HepG2 (cell line): ENCODE measurements around the gene PLA2G2A. TPM values are rescaled to one million over a fixed set of nuclear protein-coding genes. Genes with fewer than 3 reads are reported as not detected.
"Not testable (repeated sequence)": the region's sequence is repeated elsewhere in the genome, so short reads cannot be mapped to it uniquely, and the experiment has no call there.

Experiments used
- ATAC-seq: fragments of 200-7000 bp; cut with Tn5 transposase; 3 replicates; pipeline ENCODE4 v1.9.1; 2020; ENCODE audit warnings: mild to moderate bottlenecking, moderate library complexity
- BruUV-seq: library from RNA; stranded (reverse); fragments of 400-500 nt; replicated peaks from 2 replicates; lab custom pipeline; 2021; lab: Mats Ljungman, UMichigan
- CTCF ChIA-PET: fragments of 300-600 bp; formaldehyde crosslinking; extraction: SDS; loops from one replicate; lab custom pipeline; 2021; ENCODE audit warnings: low total read pairs, inconsistent platforms, low intra/inter-chr PET ratio; lab: Yijun Ruan, JAX
- POLR2A ChIA-PET: fragments of 350-600 bp; sonication (Branson Sonifier 250); formaldehyde crosslinking; loops from one replicate; lab custom pipeline; 2020; ENCODE audit warnings: antibody characterized with exemption, inconsistent platforms; lab: Yijun Ruan, JAX
- DNase-seq: peaks from one replicate; pipeline ENCODE4 v3.0.0-alpha.2; 2015; ENCODE audit warnings: low spot score
- FAIRE-seq: peaks from 3 replicates; lab custom pipeline; 2011; peaks lifted over from hg19 to GRCh38; lab: Jason Lieb, UNC
- H2AFZ ChIP-seq: one replicate; pipeline ENCODE4 v1.6.1; 2011; ENCODE audit warnings: low read length, inconsistent platforms
- H3K27ac ChIP-seq: fragments of 300-600 bp; 3 replicates; pipeline ENCODE4 v1.8.0; 2011; ENCODE audit warnings: mixed run types, mild to moderate bottlenecking, mixed read lengths, low read length, inconsistent platforms; ENCODE audit not compliant: insufficient read depth; ENCODE audit errors: extremely low read length
- H3K27me3 ChIP-seq, 2 experiments: fragments of 200-600 bp in 1 of 2; 2 replicates in 1 of 2; 3 replicates in 1 of 2; pipeline versions ENCODE4 v1.6.0 to v1.8.0; 2011; ENCODE audit warnings: low read length in 2 of 2, mild to moderate bottlenecking in 2 of 2, moderate library complexity in 2 of 2, inconsistent platforms in 1 of 2; ENCODE audit not compliant: insufficient read depth in 2 of 2, control insufficient read depth in 1 of 2
- H3K36me3 ChIP-seq, 2 experiments: fragments of 200-600 bp in 1 of 2; replicated peaks in 1 of 2; 2 replicates in 1 of 2; 3 replicates in 1 of 2; pipeline versions ENCODE4 v1.5.1 to v1.8.0; 2011; ENCODE audit warnings: low read length in 2 of 2, inconsistent platforms in 1 of 2; ENCODE audit not compliant: insufficient read depth in 2 of 2, control insufficient read depth in 1 of 2
- H3K4me1 ChIP-seq: 2 replicates; pipeline ENCODE4 v1.5.1; 2012; ENCODE audit warnings: low read length, inconsistent platforms; ENCODE audit not compliant: insufficient read depth
- H3K4me2 ChIP-seq: 2 replicates; pipeline ENCODE4 v1.6.0; 2011; ENCODE audit warnings: low read depth, low read length, inconsistent platforms
- H3K4me3 ChIP-seq, 3 experiments: fragments of 200-600 bp in 1 of 3; sonication (generic), shearing (Covaris generic) in 1 of 3; replicated peaks in 1 of 3; 2 replicates each; pipeline ENCODE4 v1.5.1; 2011 to 2016; ENCODE audit warnings: low read length in 3 of 3, inconsistent platforms in 2 of 3, low read depth in 2 of 3, mild to moderate bottlenecking in 2 of 3, control low read depth in 1 of 3, mixed read lengths in 1 of 3; ENCODE audit not compliant: insufficient read depth in 1 of 3
- H3K79me2 ChIP-seq: one replicate; pipeline ENCODE4 v1.6.1; 2011; ENCODE audit warnings: low read length, inconsistent platforms; ENCODE audit not compliant: insufficient read depth
- H3K9ac ChIP-seq: 2 replicates; pipeline ENCODE4 v1.6.0; 2011; ENCODE audit warnings: mild to moderate bottlenecking, low read depth, low read length, inconsistent platforms; ENCODE audit not compliant: insufficient read depth
- H3K9me3 ChIP-seq: 2 replicates; pipeline ENCODE4 v1.5.1; 2012; ENCODE audit warnings: mild to moderate bottlenecking, low read length
- H4K20me1 ChIP-seq: 2 replicates; pipeline ENCODE4 v1.6.0; 2011; ENCODE audit warnings: inconsistent platforms, mild to moderate bottlenecking, low read length, moderate library complexity; ENCODE audit not compliant: insufficient read depth
- CREB1 ChIP-seq, 2 experiments: fragments of 450-650 bp in 1 of 2; IDR thresholded peaks; 2 replicates each; pipeline ENCODE4 v1.6.1; 2016 to 2017; ENCODE audit warnings: control low read depth in 1 of 2, mild to moderate bottlenecking in 1 of 2, missing compliant biosample characterization in 1 of 2, missing genetic modification characterization in 1 of 2
- FOSL2 ChIP-seq: sonication (generic); formaldehyde crosslinking; IDR thresholded peaks from 2 replicates; pipeline ENCODE4 v1.4.0; 2020; ENCODE audit warnings: missing genetic modification reagents
- GATAD2A ChIP-seq: IDR thresholded peaks from 2 replicates; pipeline ENCODE4 v1.6.1; 2016
- HNF4G ChIP-seq, 2 experiments: sonication (generic) in 1 of 2; formaldehyde crosslinking in 1 of 2; IDR thresholded peaks; 2 replicates each; pipeline versions ENCODE4 v1.4.0 to v1.6.1; 2011 to 2020; ENCODE audit warnings: borderline replicate concordance in 2 of 2, low read depth in 2 of 2, mild to moderate bottlenecking in 2 of 2, low read length in 1 of 2, missing genetic modification reagents in 1 of 2, moderate library complexity in 1 of 2
- HNRNPK ChIP-seq: fragments of 200-400 bp; formaldehyde crosslinking; IDR thresholded peaks from 2 replicates; pipeline ENCODE4 v1.6.1; 2018; ENCODE audit warnings: low read length, low read depth, moderate library complexity, mild to moderate bottlenecking; ENCODE audit not compliant: poor library complexity, severe bottlenecking
- NCOA2 ChIP-seq: sonication (generic); formaldehyde crosslinking; IDR thresholded peaks from 2 replicates; pipeline ENCODE4 v1.8.0; 2022; ENCODE audit warnings: inconsistent platforms
- NR2F6 ChIP-seq, 2 experiments: IDR thresholded peaks; 2 replicates each; pipeline ENCODE4 v1.6.1; 2016; ENCODE audit warnings: antibody characterized with exemption in 1 of 2, mild to moderate bottlenecking in 1 of 2
- POLR2G ChIP-seq: fragments of 200-400 bp; formaldehyde crosslinking; IDR thresholded peaks from 2 replicates; pipeline ENCODE4 v1.6.1; 2018; ENCODE audit warnings: mild to moderate bottlenecking, low read depth, low read length, moderate library complexity
- SOX13 ChIP-seq, 3 experiments: fragments of 450-650 bp in 1 of 3; sonication (generic) in 1 of 3; formaldehyde crosslinking in 1 of 3; IDR thresholded peaks in 2 of 3; conservative IDR thresholded peaks in 1 of 3; 2 replicates each; pipeline versions ENCODE4 v1.5.0 to v1.6.1; 2016 to 2020; ENCODE audit warnings: antibody characterized with exemption in 1 of 3, mild to moderate bottlenecking in 1 of 3, missing compliant biosample characterization in 1 of 3, missing genetic modification reagents in 1 of 3, moderate library complexity in 1 of 3
- ZNF644 ChIP-seq: IDR thresholded peaks from 2 replicates; pipeline ENCODE4 v1.6.1; 2016; ENCODE audit warnings: low read depth
- WGBS: methylation state at CpG from one replicate; pipeline ENCODE4 v1.1.6; 2017; ENCODE audit warnings: low lambda C conversion rate; 5-methylcytosine and 5-hydroxymethylcytosine counted together
- in situ Hi-C: cut with HindIII; loops from 2 replicates; pipeline ENCODE4 v1.10.0; 2017; ENCODE audit warnings: low pct_unique_long_range_greater_than_20kb; ENCODE audit not compliant: extremely low pct_ligation_motif_present
- intact Hi-C: fragments of 100-400 bp; cut with micrococcal nuclease; formaldehyde crosslinking; loops from one replicate; pipeline ENCODE4 v1.10.0; 2022; ENCODE audit not compliant: unreplicated experiment
- polyA plus RNA-seq, 8 experiments: library from polyadenylated mRNA; depleted of rRNA in 3 of 8; stranded (reverse) in 7 of 8; unstranded in 1 of 8; fragments of >200 nt; fragmentation: Illumina TruSeq in 4 of 8; extraction: Trizol in 4 of 8; gene quantifications; 2 replicates each; pipeline versions ENCODE4 v1.2.1 to v1.2.3, GENCODE V29; 2011 to 2016; ENCODE audit warnings: low read depth in 4 of 8, missing spikeins in 1 of 8, mixed read lengths in 1 of 8; ENCODE audit not compliant: insufficient read depth in 1 of 8
- total RNA-seq, 5 experiments: library from RNA; depleted of rRNA; stranded (reverse); fragments of >200 nt; fragmentation: Illumina TruSeq; extraction: Trizol; gene quantifications; 2 replicates each; pipeline ENCODE4 v1.2.3, GENCODE V29; 2016; ENCODE audit warnings: low read depth in 1 of 5
- TF ChIP-seq, protein P1 (sequence below): sonication (generic); formaldehyde crosslinking; conservative IDR thresholded peaks from 2 replicates; pipeline ENCODE4 v1.4.0; 2020; ENCODE audit warnings: missing genetic modification reagents

Gene PLA2G2A
- total and polyA plus RNA-seq, 2 of the 13 experiments (the other 11 are each of a cell fraction or from before 2014, with no cell fraction given): 0.35 to 30.3 TPM

DNA sequence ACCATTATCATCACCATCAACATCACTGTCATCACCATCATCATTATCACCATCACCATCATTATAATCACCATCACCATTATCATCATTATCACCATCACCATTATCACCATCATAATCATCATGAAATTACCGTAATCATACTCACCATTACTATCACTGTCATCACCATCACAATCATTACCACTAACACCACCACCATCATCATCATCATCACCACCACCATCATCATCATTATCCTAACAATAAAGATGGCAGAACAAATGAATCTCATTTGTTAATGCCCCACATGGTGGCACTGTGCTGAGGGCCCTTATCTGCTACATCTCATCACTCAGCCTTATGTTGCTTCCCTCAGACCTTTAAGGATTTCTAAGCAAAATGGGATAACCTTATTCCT is 46.6 kb downstream of the PLA2G2A start:
- FAIRE-seq (no peak), DNase-seq (no peak), ATAC-seq (no peak)
- 0% methylated on average over 1 of the region's 1 CpG for WGBS
- Histone ChIP-seq H3K4me3 (no peak overlapping the region), H3K36me3 (no peaks in the 10 kb centered on the region; a peak in 1 of 5 replicates), H3K4me2 (no peak overlapping the region), H3K27ac (no peak overlapping the region), H4K20me1 (no peaks in the 10 kb centered on the region), H3K79me2 (no peaks in the 10 kb centered on the region), H2AFZ (no peak overlapping the region), H3K9ac (no peak overlapping the region), H3K27me3 (no peaks in the 10 kb centered on the region), H3K9me3 (peaks cover 40% of the 10 kb centered on the region), H3K4me1 (peaks cover 55% of the 10 kb centered on the region)
- ChIA-PET POLR2A (no interaction called here), CTCF (no interaction called here)
- in situ Hi-C loops (no loop called here), intact Hi-C loops (no loop called here)
- no TSS peak for BruUV-seq
- TF ChIP-seq, protein P1, sequence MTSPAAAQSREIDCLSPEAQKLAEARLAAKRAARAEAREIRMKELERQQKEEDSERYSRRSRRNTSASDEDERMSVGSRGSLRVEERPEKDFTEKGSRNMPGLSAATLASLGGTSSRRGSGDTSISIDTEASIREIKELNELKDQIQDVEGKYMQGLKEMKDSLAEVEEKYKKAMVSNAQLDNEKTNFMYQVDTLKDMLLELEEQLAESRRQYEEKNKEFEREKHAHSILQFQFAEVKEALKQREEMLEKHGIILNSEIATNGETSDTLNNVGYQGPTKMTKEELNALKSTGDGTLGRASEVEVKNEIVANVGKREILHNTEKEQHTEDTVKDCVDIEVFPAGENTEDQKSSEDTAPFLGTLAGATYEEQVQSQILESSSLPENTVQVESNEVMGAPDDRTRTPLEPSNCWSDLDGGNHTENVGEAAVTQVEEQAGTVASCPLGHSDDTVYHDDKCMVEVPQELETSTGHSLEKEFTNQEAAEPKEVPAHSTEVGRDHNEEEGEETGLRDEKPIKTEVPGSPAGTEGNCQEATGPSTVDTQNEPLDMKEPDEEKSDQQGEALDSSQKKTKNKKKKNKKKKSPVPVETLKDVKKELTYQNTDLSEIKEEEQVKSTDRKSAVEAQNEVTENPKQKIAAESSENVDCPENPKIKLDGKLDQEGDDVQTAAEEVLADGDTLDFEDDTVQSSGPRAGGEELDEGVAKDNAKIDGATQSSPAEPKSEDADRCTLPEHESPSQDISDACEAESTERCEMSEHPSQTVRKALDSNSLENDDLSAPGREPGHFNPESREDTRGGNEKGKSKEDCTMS: no peak
- peak; percentile 81 for TF ChIP-seq CREB1 (IDR thresholded peaks at IDR 0.05)
- TF ChIP-seq CREB1 (CRISPR knock-in tag; IDR thresholded peaks at IDR 0.05): no peak

DNA sequence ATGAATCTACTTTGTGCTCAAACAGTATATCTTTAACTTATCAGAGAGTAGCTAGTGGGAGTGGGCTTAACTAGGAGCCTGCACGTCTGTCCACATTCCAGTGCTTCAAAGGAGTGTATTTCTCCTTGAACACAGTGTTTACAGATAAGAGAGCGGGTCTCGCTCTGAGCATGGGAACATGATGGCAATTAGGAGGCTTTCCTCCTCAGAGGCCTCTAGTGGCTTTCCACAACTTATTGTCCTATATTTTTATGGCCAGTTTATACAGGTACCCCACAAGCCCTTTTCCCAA is 52.3 kb downstream of the PLA2G2A start:
- BruUV-seq; H3K36me3 ChIP-seq; H3K27me3 ChIP-seq; H2AFZ ChIP-seq; H3K79me2 ChIP-seq; CTCF ChIA-PET; H4K20me1 ChIP-seq; FAIRE-seq; TF ChIP-seq SOX13 (IDR thresholded peaks at IDR 0.05); CREB1 (IDR thresholded peaks at IDR 0.05); NR2F6 (IDR thresholded peaks at IDR 0.05); HNF4G (CRISPR knock-in tag; IDR thresholded peaks at IDR 0.05; ENCODE audit: borderline replicate concordance, low read depth): not testable (repeated sequence)
- peak; percentile 10 for ATAC-seq
- Histone ChIP-seq H3K9me3 (peaks cover 28% of the 10 kb centered on the region), H3K4me1 (peaks cover 83% of the 10 kb centered on the region), H3K27ac (peak overlapping the region; percentile 94), H3K4me3 (peak overlapping the region in 2 of 3 experiments; percentile 17 to 27; a peak in 3 of 6 replicates), H3K4me2 (peak overlapping the region; percentile 70), H3K9ac (peak overlapping the region; percentile 80)
- WGBS: 0% methylated on average over 3 of the region's 3 CpGs
- peak; percentile 88 for DNase-seq
- POLR2A ChIA-PET: interaction anchor here (1.3 to 2.7 kb wide), 7 partner anchors 9 to 625 kb away, joined by 3 to 14 read pairs (median 4); partner anchors contain the start of gene FAM43B
- intact Hi-C loops: loop anchor here (2.0 kb wide), 2 partner anchors 44 to 48 kb away; partner anchors contain the start of gene OTUD3
- in situ Hi-C loops: loop anchor here (5.0 kb wide), 1 partner anchor 550 kb away; no protein-coding TSS in a partner anchor
- TF ChIP-seq FOSL2 (CRISPR knock-in tag): peak; percentile 14; the same call in 1 of the 2 replicates
- TF ChIP-seq SOX13 (CRISPR knock-in tag; conservative IDR thresholded peaks at IDR 0.05 in 1 of 2, IDR thresholded peaks at IDR 0.05 in 1 of 2): peak in 1 of 2 experiments; percentile 65; a peak in 2 of 4 replicates
- peak; percentile 50; the same call in 1 of the 2 replicates for TF ChIP-seq POLR2G
- TF ChIP-seq NCOA2 (CRISPR knock-in tag): peak; percentile 82
- 0 out of 2 replicates have a peak, but pooled peaks have one; percentile 6 for TF ChIP-seq CREB1 (CRISPR knock-in tag; IDR thresholded peaks at IDR 0.05)
- TF ChIP-seq NR2F6 (CRISPR knock-in tag; IDR thresholded peaks at IDR 0.05): peak; percentile 42; the same call in 1 of the 2 replicates
- TF ChIP-seq HNF4G (IDR thresholded peaks at IDR 0.05; ENCODE audit: borderline replicate concordance, low read depth, low read length): 0 out of 2 replicates have a peak, but pooled peaks have one; percentile 8
- TF ChIP-seq ZNF644: 0 out of 2 replicates have a peak, but pooled peaks have one; percentile 9
- peak; percentile 20 for TF ChIP-seq HNRNPK
- peak; percentile 66 for TF ChIP-seq GATAD2A (CRISPR knock-in tag)
